PC-3 (cell line): ENCODE data around the gene C11orf86. TPM values are rescaled to one million over a fixed set of nuclear protein-coding genes. Genes with fewer than 3 reads are reported as not detected.
"Not testable (repeated sequence)": the region's sequence is repeated elsewhere in the genome, so short reads cannot be mapped to it uniquely, and the experiment has no call there.

Experiments
- ATAC-seq: fragments of 200-7000 bp; cut with Tn5 transposase; 2 replicates; pipeline ENCODE4 v1.9.1; 2020; ENCODE audit warnings: mild to moderate bottlenecking, moderate library complexity
- BruUV-seq: library from RNA; stranded (reverse); fragments of 400-500 nt; replicated peaks from 2 replicates; lab custom pipeline; 2021; lab: Mats Ljungman, UMichigan
- CTCF ChIA-PET: fragments of 300-600 bp; sonication (Branson Sonifier 250); formaldehyde crosslinking; loops from one replicate; lab custom pipeline; 2022; ENCODE audit warnings: antibody characterized with exemption; lab: Charles Lee
- POLR2A ChIA-PET: fragments of 300-600 bp; sonication (Branson Sonifier 250); formaldehyde crosslinking; loops from one replicate; lab custom pipeline; 2022; ENCODE audit warnings: antibody characterized with exemption; ENCODE audit not compliant: unreplicated experiment; lab: Charles Lee
- DNase-seq: peaks from one replicate; pipeline ENCODE4 v3.0.0-alpha.2; 2015
- H2AFZ ChIP-seq: fragments of 300-600 bp; sonication (generic); 2 replicates; pipeline ENCODE4 v1.6.0; 2016; ENCODE audit warnings: antibody characterized with exemption, low read length
- H3F3A ChIP-seq: fragments of 300-600 bp; sonication (generic); one replicate; pipeline ENCODE4 v1.6.0; 2017; ENCODE audit warnings: antibody characterized with exemption, low read length, control low read depth, mild to moderate bottlenecking; ENCODE audit not compliant: unreplicated experiment
- H3K27ac ChIP-seq: fragments of 300-600 bp; sonication (generic); 2 replicates; pipeline ENCODE4 v1.5.1; 2016; ENCODE audit warnings: mild to moderate bottlenecking, low read length
- H3K27me3 ChIP-seq: fragments of 300-600 bp; sonication (generic); 2 replicates; pipeline ENCODE4 v1.6.1; 2016; ENCODE audit warnings: low read length, mixed read lengths
- H3K36me3 ChIP-seq: fragments of 300-600 bp; sonication (generic); 2 replicates; pipeline ENCODE4 v1.6.1; 2016; ENCODE audit warnings: low read depth, mixed run types, low read length, mixed read lengths
- H3K4me1 ChIP-seq: fragments of 300-600 bp; sonication (generic); 2 replicates; pipeline ENCODE4 v1.5.1; 2016; ENCODE audit warnings: low read length; ENCODE audit not compliant: insufficient read depth
- H3K4me2 ChIP-seq: fragments of 300-600 bp; sonication (generic); 2 replicates; pipeline ENCODE4 v1.6.0; 2016; ENCODE audit warnings: low read length
- H3K4me3 ChIP-seq: fragments of 300-600 bp; sonication (generic); 2 replicates; pipeline ENCODE4 v1.5.1; 2016; ENCODE audit warnings: mild to moderate bottlenecking, low read length, mixed read lengths
- H3K79me2 ChIP-seq: fragments of 300-600 bp; sonication (generic); 2 replicates; pipeline ENCODE4 v1.6.1; 2017; ENCODE audit warnings: low read length, mixed read lengths
- H3K9ac ChIP-seq: fragments of 300-600 bp; sonication (generic); 2 replicates; pipeline ENCODE4 v1.6.0; 2016; ENCODE audit warnings: mild to moderate bottlenecking, low read length
- H3K9me2 ChIP-seq: fragments of 300-600 bp; sonication (generic); replicated peaks from 2 replicates; pipeline ENCODE4 v1.6.1; 2016; ENCODE audit warnings: mixed run types, low read length, mixed read lengths
- H3K9me3 ChIP-seq: fragments of 300-600 bp; sonication (generic); 2 replicates; pipeline ENCODE4 v1.6.1; 2016; ENCODE audit warnings: low read length, mixed read lengths
- H4K20me1 ChIP-seq: fragments of 300-600 bp; sonication (generic); 2 replicates; pipeline ENCODE4 v1.6.1; 2016; ENCODE audit warnings: low read length, mixed read lengths
- CTCF ChIP-seq: fragments of 300-600 bp; sonication (generic); conservative IDR thresholded peaks from 2 replicates; pipeline ENCODE4 v1.5.1; 2017; ENCODE audit warnings: antibody characterized with exemption, low read depth, mild to moderate bottlenecking, low read length
- EZH2 ChIP-seq: fragments of 300-600 bp; sonication (generic); IDR thresholded peaks from one replicate; pipeline ENCODE4 v1.6.1; 2017; ENCODE audit warnings: antibody characterized with exemption, mild to moderate bottlenecking, low read length; ENCODE audit not compliant: unreplicated experiment
- EZH2phosphoT487 ChIP-seq: fragments of 300-600 bp; sonication (generic); IDR thresholded peaks from 2 replicates; pipeline ENCODE4 v1.6.1; 2018; ENCODE audit warnings: mild to moderate bottlenecking, antibody characterized with exemption, low read length, borderline replicate concordance
- intact Hi-C: fragments of 100-400 bp; cut with micrococcal nuclease; formaldehyde crosslinking; loops from 2 replicates; pipeline ENCODE4 v1.9.0; 2023
- total RNA-seq: library from RNA; depleted of rRNA; stranded (reverse); fragments of >200 nt; gene quantifications from 2 replicates; pipeline ENCODE4 v1.2.3, GENCODE V29; 2014

Gene C11orf86
- total RNA-seq, 1 experiment from 2014 or later, result not detected

DNA sequence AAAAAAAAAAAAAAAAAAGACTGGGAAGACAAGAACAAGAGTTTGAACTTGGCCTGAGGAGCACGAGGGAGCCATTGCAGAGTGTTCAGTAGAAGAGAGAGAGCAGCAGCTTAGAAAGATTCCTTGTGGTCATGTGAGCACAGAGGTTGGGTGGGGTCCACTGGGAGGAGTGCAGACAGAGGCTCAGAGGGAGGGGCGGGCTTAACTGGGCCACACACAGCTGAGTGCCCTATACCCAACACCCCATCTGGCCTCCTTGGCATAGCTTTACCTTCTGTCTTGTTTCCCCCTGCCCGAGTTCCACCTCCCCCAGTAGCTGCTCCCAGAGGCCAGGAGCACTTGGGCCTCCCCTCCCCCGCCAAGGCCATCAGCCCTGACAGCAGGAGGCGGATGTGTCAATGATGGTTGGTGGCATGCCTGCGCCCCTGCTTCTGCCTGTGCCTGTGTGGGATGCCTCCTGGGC, 12.1 kb downstream of the C11orf86 start:
- H3K27ac ChIP-seq, result no peak overlapping the region
- no peak overlapping the region for H3K4me3 ChIP-seq
- no peaks in the 10 kb centered on the region for H3K9me3 ChIP-seq
- no peaks in the 10 kb centered on the region for H3K9me2 ChIP-seq
- ChIA-PET POLR2A (no interaction called here), CTCF (no interaction called here)
- BruUV-seq, result no TSS peak
- H3F3A ChIP-seq, result no peaks in the 10 kb centered on the region
- H3K79me2 ChIP-seq, result no peaks in the 10 kb centered on the region
- no peaks in the 10 kb centered on the region for H3K36me3 ChIP-seq
- no peak overlapping the region for H3K9ac ChIP-seq
- TF ChIP-seq EZH2phosphoT487 (no peak), CTCF (no peak)
- no peak overlapping the region for H2AFZ ChIP-seq
- DNase-seq (no peak), ATAC-seq (no peak)
- peaks cover 19% of the 10 kb centered on the region for H3K4me1 ChIP-seq
- intact Hi-C loops, result no loop called here
- no peaks in the 10 kb centered on the region for H3K27me3 ChIP-seq
- H4K20me1 ChIP-seq, result no peaks in the 10 kb centered on the region
- no peak overlapping the region for H3K4me2 ChIP-seq

- ChIA-PET POLR2A (no interaction called here), CTCF (no interaction called here)
- DNase-seq (no peak), ATAC-seq (no peak)
- Histone ChIP-seq H3K9me2 (no peaks in the 10 kb centered on the region), H3K4me2 (no peak overlapping the region), H3K9ac (no peak overlapping the region), H3K27ac (no peak overlapping the region), H3K9me3 (no peaks in the 10 kb centered on the region), H2AFZ (no peak overlapping the region), H3K27me3 (no peaks in the 10 kb centered on the region), H3K36me3 (no peaks in the 10 kb centered on the region), H3K4me1 (peaks cover 16% of the 10 kb centered on the region), H3F3A (no peaks in the 10 kb centered on the region), H3K79me2 (no peaks in the 10 kb centered on the region), H3K4me3 (no peak overlapping the region), H4K20me1 (no peaks in the 10 kb centered on the region)
- BruUV-seq, result no TSS peak
- intact Hi-C loops, result no loop called here
- TF ChIP-seq CTCF (no peak), EZH2 (no peak), EZH2phosphoT487 (no peak)
Measured at GRCh38 chr11:66987924-66988637, 13.0 kb downstream of the C11orf86 start.

- H3K79me2 ChIP-seq, CTCF ChIA-PET, POLR2A ChIA-PET, H3K36me3 ChIP-seq, H3K4me2 ChIP-seq, H3K9ac ChIP-seq, intact Hi-C loops, H3K27me3 ChIP-seq, H3K9me2 ChIP-seq, H3K9me3 ChIP-seq, ATAC-seq, H3K27ac ChIP-seq, BruUV-seq, H2AFZ ChIP-seq, H3F3A ChIP-seq, DNase-seq, H3K4me3 ChIP-seq, H4K20me1 ChIP-seq: not testable (repeated sequence)
- peaks cover 10% of the 10 kb centered on the region for H3K4me1 ChIP-seq
Measured at GRCh38 chr11:66988741-66989140, 13.6 kb downstream of the C11orf86 start.

GRCh38 chr11:66989360-66989759, 14.3 kb downstream of the C11orf86 start:
- POLR2A ChIA-PET, H3K9me2 ChIP-seq, intact Hi-C loops, BruUV-seq, H3K4me3 ChIP-seq, H3K27me3 ChIP-seq, H3K4me2 ChIP-seq, H2AFZ ChIP-seq, H3K36me3 ChIP-seq, H3K9me3 ChIP-seq, H3K9ac ChIP-seq, H3K4me1 ChIP-seq, H3K27ac ChIP-seq, H4K20me1 ChIP-seq, DNase-seq, ATAC-seq, H3K79me2 ChIP-seq, H3F3A ChIP-seq, CTCF ChIA-PET: not testable (repeated sequence)
